AML-193 (cell line): ENCODE measurements around the gene MEIS1.

ENCODE experiments used
- DNase-seq, 2 experiments: peaks; one replicate each; lab custom pipeline; 2025; lab: John Stamatoyannopoulos, UW

Gene MEIS1

GRCh38 chr2:66443979-66444861 is 9.3 kb downstream of the MEIS1 start:
- no peak for DNase-seq

- DNase-seq, result no peak
Measured at GRCh38 chr2:66445076-66445924, 10.4 kb downstream of the MEIS1 start.

DNA sequence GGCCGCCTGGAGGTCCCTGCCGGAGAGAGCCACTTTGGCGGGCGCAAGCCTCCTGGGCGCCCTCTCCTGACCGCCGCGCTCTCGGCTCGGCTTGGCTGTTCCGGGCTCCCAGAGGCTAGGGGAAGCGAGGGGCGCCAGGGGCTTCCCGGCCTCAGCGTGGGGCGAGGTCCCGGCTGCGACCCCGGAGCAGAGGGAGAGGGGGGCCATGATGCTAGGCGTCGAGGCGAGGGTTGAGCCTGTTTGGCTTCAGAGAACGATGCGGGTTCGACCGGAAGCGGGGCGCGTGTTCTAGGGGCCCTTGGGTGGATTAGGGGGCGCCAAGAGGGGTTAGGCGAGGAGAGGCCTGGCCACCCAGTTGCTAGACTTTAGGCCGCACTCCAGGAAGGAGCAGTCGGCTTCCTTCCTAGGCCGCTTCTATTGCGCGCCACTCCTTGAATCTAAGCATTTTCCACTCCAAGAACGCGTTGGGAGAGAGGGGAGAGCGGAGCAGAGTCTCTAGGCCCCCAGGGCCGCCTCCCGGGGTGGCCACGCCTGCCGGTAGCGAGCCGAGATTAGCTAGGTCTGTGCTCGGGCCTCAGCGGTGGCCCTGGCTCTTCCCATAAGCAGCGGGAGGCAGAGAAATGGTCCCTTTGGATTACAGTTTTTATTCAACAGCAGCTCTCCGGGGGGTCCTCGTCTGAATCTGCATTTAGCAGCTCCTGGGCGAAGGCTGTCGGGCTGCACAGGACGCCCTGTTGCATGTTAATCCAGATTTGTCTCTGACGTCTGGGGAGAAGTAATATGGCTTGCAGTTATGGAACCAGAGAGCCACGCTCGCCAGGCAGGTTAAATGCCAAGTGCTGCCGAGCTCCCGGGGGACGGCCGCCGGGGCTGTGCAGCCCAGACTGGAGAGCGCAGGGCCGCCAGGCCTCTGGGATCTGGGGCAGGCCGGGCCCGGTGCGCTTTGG is 11.3 kb downstream of the MEIS1 start:
- DNase-seq, result no peak

GRCh38 chr2:66446941-66447340 is 12.0 kb downstream of the MEIS1 start:
- DNase-seq, result no peak

DNA sequence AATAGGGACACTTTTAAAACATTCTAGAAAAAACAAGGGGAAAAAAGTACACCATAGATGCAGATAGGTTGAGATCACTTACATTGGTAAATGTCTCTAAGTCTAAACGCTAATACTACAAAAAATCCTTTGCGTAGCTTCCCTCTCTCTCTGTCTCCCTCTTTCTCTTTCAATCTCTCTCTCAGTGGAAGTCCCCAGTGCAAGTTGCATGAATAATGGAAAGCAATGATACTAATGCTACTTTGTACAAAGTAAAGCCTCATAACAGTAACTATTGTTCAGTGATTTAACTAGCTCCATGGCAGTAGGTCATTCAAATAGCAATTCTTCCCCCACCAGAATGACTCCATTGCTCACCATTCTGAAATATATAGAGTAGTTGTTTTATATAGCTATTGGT is 12.8 kb downstream of the MEIS1 start:
- no peak for DNase-seq

GRCh38 chr2:66448136-66448991 is 13.4 kb downstream of the MEIS1 start:
- DNase-seq, result no peak

DNA sequence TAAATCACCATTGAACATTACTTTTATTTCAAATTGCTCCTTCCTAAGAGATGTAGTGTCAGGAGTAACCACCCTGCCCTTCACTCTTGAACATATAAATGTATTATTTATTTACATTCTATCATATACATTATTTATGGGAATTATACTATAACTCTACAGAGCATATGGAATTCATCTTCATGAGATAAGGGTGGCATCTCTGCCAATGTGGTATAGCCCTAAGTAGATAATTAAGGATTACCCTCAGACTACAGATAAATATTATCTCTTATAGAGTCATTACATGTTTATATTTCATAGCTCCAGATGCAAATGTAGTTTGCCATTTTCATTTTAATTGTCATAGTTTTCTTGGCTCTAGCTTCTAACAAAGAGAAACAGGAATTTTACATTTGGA is 17.3 kb downstream of the MEIS1 start:
- no peak for DNase-seq

DNA sequence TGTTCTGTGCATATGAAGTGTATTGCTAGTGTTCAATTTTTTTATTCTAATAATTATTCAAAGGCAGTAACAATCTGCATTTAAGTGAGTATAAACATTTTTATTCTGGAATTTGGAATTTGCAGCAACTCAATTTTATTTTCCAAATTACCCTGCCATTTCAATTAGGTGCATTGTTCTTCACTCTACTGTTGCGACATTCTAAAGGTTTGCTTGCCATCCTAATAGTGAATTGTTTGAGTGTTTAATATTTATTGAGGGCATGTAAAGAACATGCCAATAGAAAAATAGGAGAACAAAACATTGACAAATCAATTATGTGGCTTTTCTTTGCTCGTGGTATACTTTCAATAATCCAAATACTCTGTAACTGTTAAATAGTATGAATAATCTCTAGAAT is 18.0 kb downstream of the MEIS1 start:
- DNase-seq, result no peak

GRCh38 chr2:66455490-66455889 is 20.6 kb downstream of the MEIS1 start:
- DNase-seq, result no peak

GRCh38 chr2:66456183-66457041 is 21.5 kb downstream of the MEIS1 start:
- no peak for DNase-seq

DNA sequence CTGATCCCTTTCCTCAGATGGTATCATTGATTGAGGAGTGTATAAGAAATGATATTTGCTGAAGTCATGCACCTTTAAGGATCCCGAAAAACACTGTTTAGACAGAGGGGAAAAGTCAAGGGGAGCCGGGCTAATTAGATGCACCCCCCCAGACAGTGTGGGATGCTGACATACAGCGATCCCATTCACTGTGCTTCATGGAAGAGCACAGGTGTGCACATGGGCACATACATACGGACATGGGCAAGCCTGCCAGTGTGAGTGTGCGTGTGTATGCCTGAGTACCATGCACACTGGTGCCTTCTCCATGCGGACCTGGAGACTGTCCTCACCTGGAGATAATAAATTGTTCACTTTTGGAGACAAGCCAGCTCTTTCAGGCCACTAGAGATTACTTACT is 22.6 kb downstream of the MEIS1 start:
- DNase-seq, result no peak

DNA sequence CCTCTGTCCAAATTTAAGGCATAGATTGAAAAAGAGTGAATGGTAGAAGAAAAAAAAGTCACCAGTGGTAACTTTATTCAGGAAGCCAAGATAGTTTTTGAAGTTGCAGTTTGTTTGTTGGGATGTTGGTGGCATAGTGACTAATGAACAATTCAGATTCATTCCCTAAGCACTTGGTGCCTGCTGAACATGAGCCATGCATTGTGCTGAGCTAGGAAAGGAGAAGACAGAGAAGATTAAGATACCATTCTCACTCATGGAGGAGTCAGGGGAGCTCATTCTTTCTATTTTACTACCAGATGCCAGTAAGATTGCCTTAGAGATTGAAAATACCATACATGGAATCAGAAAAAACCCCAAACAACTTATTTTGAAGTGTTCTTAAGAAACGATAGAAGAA is 25.1 kb downstream of the MEIS1 start:
- DNase-seq, result no peak

GRCh38 chr2:66461001-66461663 is 26.2 kb downstream of the MEIS1 start:
- no peak for DNase-seq

DNA sequence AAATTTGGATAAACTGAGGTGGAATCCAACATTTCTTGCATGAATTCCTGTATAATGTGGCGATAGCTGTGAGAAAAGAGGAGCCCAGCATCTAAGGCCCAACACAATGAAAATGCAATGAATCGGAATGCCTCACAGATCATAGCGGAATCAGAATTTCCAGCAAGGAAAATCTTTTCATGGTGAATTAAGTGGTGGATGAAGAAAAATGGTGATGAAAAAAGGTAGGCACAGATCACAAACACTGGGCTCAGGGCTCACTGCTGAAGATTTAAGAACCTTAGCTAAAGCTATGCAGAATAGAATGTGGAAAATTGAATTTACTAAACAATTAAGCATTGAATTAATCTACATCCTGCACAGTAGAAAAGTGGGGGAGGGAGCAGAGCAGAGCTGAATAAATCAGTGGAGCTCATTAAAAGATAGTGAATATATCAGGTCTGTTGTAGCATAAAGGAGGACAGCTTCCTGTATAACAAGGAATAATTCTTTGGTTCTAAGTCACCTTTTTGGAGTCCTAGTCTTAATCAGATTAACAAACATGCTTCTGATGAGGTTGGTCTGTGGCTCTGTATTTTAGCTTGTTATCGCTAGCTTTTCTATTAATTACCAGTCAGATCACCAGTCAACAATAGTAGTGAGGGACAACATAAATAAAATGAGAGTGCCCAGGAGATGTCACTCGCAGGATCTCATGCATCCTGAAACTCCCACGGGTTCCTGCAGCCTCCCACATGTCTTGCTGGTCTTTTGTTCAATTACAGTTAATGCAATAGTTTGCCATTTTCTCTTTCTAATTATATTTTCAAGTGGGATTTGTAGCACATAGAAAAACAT is 27.0 kb downstream of the MEIS1 start:
- DNase-seq, result no peak

GRCh38 chr2:66462501-66462825 is 27.5 kb downstream of the MEIS1 start:
- no peak for DNase-seq

DNA sequence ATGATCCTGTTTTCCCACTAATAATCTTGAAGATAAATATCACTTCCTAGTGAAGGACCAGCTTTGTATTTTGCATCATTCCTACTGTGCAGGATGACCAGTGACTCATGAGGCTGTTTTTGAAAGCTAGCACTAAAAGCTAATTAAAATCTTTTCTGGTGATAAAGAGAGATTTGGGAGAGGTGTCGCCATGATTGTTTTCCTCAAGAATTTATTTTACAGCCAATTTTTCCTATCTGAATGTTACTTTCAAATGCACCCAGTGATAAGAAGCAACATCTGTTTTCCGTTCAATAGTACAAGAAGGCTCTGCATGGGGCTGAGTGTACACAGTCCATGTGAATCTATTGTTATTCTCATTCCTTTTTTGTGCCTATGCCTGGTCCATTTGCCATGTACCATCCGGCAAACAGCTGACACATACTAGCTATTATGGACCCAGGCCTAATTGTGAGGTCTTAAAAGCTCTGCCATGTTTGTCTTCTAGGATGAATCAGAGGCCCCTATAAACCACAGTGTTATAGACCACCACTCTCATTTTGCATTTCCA is 28.4 kb downstream of the MEIS1 start:
- DNase-seq, result no peak

DNA sequence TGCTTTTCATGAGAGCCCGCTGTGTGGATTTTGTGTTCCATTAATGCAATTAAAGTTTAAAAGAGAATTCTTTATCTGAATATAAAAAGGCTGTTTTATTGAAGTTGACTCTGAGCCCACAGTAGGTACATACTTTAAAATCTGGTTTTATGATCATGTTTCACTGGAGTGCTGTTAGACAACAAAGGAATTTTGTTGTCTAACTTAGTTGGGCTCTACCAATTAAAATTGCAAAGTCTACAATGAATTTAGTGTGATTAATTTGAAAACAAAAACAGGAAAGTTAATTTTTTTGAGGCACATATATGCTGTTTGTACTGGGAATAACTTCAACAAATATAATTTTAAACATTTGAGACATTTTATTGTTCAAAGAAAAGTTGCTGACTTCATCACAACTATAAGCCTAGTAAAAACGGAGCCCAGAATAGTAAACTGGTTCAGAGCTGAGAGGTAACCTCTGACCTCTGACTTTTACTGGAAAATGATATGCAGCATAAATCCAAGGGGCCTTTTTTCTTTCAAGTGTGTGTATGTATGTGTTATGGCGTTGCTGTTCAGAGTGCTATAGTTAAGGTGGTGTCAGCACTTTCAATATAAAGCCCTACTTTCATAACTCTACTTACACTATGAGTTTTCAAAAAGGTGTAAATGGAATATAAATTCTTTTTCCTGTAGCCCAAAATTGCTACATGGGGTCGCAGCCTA is 30.2 kb downstream of the MEIS1 start:
- DNase-seq, result no peak

GRCh38 chr2:66466433-66466832 is 31.5 kb downstream of the MEIS1 start:
- DNase-seq, result no peak
